MM.1S (cell line): Measurements from ENCODE around the gene EEF2K.

Experiments
- CTCF ChIP-seq: fragments of 300-600 bp; sonication (generic); IDR thresholded peaks from 2 replicates; pipeline ENCODE4 v1.5.1; 2016; ENCODE audit warnings: antibody characterized with exemption, low read length, mixed read lengths
- EZH2phosphoT487 ChIP-seq: fragments of 300-600 bp; sonication (generic); IDR thresholded peaks from 2 replicates; pipeline ENCODE4 v1.6.1; 2018; ENCODE audit warnings: antibody characterized with exemption, low read length

GRCh38 chr16:22328081-22328725, 122.1 kb downstream of the EEF2K start:
- TF ChIP-seq CTCF (no peak), EZH2phosphoT487 (no peak)
